ENCODE data around the gene PDGFA.

- TF ChIP-seq CTCF (IDR thresholded peaks at IDR 0.05) (no peak), POLR2AphosphoS5 (IDR thresholded peaks at IDR 0.05; ENCODE audit: insufficient read depth in 1 of 2, low read depth in 1 of 2) (no peak)
These were observed 52.2 kb downstream of the PDGFA start for GRCh38 chr7:467393-467828.
